NCI-H146 treated with DMSO at 0.1 percent for 48 hours (cell line): ENCODE results near the gene HNRNPA1.
A peak's percentile ranks its signal among the peaks of the same experiment; 100 is the strongest.
"Not testable (repeated sequence)": the region's sequence is repeated elsewhere in the genome, so short reads cannot be mapped to it uniquely, and the experiment has no call there.

Source experiments
- DNase-seq: peaks from one replicate; lab custom pipeline; 2025; ENCODE audit not compliant: unreplicated experiment; lab: John Stamatoyannopoulos, UW

The HNRNPA1 gene

DNA sequence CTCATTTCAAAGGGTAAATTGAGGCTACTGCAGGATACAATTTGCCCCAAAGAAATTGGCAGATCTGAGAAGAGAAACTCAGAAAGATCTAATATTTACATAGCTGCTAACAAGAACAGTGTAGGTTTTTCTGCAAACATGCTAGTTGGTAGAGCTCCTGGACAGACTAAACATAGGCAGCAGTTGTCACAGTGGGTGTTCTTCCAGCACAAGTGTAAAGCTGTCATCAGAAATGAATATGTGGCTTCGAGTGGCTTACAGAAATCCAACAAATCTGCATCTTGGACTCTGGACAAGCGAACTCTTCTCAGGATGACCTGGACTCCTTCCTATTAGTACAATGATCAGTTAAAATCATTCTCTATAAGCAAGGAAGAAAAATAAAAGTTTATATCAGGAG lies 6.5 kb upstream of the HNRNPA1 start:
- peak; percentile 95 for DNase-seq

GRCh38 chr12:54276368-54276767 lies 4.2 kb upstream of the HNRNPA1 start:
- DNase-seq, result no peak

DNA sequence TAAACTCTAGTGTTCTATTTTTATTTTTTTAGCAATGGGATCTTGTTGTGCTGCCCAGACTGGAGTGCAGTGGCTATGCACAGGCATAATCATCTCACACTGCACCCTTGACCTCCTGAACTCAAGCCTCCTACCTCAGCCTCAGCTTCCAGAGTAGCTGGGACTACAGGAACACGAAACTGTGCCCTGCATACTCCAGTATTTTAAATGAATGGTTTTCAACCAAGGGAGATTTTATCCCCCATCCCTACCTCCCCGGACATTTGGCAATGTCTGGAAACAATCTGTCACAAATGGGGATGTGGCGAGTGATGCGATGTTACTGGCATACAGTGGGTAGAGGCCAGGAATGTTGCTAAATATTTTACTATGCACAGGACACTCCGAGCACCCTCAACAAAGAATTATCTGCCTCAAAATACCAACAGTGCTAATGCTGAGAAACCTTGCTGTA lies 2.7 kb upstream of the HNRNPA1 start:
- no peak for DNase-seq

DNA sequence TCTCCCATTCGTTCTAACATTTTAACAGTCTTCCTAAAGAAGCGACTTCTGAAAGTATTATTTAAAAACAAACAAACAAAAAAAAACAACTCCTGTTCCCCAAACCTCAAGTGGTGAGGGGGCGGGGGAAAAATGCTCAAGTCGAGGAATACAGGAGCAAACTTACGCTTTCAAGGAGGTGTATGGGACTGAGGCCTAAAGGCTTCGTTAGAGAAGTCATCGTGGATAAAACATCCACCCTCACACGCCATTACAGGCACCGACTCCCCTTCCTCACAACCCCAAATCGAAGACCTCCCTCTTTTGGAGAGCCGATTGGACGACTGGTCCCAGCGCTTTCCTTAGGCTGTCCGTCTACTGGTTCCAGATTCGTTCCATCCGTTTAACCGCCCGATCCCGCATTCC lies 1.3 kb upstream of the HNRNPA1 start:
- no peak for DNase-seq

GRCh38 chr12:54279632-54280467 lies 676 bp upstream of the HNRNPA1 start, which contains the start of gene CBX5:
CBX5 (minus strand) TSS chr12:54280122; CDS start chr12:54257650, 22,472 bp downstream.
- DNase-seq, result peak; percentile 99

- DNase-seq, result not testable (repeated sequence)
These were observed 724 bp downstream of the HNRNPA1 start for GRCh38 chr12:54281261-54281638.

DNA sequence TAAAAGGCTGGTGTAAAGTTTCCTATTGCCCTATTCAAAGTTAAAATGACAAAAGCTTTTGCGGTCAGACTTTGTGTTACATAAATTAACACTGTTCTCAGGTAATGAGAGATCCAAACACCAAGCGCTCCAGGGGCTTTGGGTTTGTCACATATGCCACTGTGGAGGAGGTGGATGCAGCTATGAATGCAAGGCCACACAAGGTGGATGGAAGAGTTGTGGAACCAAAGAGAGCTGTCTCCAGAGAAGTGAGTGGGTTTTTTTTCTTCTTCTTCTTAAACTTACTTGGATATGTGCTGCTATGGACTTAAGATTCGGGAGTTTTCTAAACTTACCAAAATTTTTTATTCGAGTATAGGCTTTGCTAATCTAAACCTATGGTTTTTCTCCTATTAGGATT lies 1.2 kb downstream of the HNRNPA1 start:
- not testable (repeated sequence) for DNase-seq

DNA sequence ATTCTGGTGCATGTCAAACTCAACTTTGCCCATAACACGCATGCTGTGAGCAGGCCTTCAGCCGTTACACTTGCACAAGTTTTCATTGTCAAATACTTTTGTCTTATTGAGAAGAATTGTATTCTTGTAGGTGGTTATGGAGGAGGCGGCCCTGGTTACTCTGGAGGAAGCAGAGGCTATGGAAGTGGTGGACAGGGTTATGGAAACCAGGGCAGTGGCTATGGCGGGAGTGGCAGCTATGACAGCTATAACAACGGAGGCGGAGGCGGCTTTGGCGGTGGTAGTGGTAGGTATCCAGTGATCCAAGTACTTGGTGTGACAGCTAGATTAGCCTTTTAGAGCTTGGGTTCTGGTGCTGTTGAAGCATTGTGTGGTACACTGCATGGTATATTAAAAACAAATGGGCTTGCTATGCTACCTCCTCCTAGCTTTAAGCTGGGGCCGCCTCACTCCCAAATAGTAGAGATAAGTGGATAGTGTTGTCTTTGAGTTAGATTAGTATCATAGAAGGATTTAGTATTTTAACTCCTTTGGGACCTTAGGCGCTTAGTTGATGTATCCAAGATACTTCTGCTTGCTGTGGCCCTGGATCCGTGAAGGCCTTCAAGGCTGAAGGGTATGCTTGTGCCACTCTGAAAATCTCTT lies 2.5 kb downstream of the HNRNPA1 start:
- no peak for DNase-seq

DNA sequence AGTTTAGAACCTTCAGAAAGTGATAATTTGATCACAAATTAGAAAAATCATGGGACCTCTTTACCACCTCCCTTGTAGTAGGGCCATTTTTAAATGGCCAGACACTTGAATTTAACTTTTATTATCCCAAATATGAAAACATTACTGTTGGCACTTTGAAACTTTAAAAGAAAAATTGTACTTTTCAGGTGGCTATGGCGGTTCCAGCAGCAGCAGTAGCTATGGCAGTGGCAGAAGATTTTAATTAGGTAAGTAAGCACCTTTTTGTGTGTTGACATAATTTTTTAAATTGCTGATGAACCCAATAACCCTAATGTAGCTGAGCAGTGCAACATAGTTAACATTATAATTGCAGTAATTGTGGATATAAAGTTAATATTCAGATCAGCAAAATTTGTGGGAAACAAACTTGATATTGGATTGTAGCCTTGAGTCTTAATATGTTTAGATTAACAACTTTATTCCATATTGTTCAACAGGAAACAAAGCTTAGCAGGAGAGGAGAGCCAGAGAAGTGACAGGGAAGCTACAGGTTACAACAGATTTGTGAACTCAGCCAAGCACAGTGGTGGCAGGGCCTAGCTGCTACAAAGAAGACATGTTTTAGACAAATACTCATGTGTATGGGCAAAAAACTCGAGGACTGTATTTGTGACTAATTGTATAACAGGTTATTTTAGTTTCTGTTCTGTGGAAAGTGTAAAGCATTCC lies 3.7 kb downstream of the HNRNPA1 start:
- DNase-seq, result not testable (repeated sequence)

DNA sequence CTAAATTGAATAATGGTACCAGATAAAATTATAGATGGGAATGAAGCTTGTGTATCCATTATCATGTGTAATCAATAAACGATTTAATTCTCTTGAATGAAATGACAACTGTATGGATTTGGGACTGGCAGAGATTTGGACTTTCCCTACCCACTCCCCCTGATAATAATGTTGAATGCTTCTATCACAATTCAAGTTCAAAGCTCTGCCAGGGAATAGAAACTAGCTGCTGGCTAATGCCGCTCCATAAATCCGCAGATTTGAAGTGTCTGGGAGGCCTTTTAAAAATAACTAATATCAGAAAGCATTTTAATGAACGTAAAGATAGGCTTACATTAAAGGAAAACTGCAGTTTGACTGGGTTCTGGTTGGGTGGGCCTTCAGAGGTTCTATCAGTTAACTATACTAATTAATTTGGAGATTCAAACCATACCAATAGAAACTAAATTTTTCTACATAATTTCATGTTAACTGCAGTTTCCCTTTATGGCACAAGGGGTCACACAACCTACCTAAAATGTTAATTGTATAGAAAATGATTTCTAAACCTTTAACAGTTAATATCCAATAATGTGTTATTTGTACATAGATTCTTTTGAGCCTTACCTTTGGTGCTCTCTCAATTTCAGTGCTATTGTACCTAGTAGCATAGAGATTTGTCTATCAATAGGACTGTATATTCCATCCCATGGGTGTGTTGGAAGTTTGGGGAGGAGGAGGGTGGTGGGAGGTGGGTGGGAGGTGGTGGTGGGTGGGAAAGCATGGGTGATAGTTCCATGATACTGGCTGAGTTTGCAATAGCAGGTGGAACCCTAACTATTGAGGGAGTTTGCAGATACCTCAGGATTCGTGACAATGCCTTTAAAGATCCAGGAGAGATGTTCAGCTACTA lies 4.9 kb downstream of the HNRNPA1 start:
- no peak for DNase-seq

- no peak for DNase-seq
These were observed 5.8 kb downstream of the HNRNPA1 start for GRCh38 chr12:54286042-54287030.

DNA sequence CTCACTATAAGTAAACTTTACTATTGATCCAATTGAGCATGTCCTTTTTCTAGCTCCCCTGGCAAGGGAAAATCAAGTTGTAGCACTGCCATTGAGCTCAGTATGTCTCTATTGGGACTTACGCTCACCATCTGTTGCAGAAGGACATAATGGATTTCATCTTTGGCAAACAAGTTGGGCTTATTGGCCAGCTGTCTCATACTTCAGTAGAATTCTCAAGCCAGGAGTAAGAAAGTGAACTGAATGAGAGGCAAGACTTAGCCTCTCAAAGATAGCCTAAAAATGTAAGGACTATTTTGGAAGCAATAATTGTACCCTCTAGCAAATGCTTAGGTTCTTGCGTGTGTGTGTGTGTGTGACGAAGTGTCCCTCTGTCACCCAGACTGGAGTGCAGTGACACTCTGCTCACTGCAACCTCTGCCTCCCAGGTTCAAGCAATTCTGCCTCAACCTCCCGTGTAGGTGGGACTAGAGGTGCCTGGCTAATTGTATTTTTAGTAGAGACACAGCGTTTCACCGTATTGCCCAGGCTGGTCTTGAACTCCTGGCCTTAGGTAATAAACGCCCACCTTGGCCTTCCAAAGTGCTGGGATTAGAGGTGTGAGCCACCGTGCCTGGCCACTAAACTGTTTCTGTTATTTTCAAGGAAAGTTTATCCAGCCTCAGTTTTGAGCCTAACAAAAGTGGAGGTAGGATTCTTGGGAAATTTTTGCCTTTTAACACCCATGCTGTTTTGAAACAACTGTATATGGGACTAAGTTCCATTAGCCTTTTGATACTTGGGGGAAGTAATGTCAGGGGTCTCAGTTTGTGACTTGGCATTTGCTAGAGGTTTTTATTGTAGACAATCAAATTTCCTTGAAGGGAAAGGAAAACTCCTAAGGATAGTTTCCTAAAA lies 7.0 kb downstream of the HNRNPA1 start:
- DNase-seq, result no peak

- DNase-seq, result no peak
These were observed 11.8 kb downstream of the HNRNPA1 start for GRCh38 chr12:54292083-54292930.

DNA sequence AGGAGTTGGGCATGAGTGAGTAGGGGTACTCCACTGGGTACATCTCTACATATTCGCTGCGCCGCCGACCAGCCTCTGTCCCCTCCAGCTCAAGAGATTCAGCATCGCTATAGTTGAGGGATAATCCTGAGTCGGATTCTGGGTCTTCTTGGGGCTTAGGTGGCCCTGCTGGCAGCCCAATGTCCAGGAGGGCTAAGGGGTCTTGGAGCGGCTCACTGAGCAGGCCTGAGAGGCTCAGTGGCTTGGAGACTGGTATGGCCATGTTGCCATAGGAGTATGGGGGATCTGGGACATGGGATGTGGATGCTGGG lies 12.4 kb downstream of the HNRNPA1 start:
- DNase-seq, result no peak

DNA sequence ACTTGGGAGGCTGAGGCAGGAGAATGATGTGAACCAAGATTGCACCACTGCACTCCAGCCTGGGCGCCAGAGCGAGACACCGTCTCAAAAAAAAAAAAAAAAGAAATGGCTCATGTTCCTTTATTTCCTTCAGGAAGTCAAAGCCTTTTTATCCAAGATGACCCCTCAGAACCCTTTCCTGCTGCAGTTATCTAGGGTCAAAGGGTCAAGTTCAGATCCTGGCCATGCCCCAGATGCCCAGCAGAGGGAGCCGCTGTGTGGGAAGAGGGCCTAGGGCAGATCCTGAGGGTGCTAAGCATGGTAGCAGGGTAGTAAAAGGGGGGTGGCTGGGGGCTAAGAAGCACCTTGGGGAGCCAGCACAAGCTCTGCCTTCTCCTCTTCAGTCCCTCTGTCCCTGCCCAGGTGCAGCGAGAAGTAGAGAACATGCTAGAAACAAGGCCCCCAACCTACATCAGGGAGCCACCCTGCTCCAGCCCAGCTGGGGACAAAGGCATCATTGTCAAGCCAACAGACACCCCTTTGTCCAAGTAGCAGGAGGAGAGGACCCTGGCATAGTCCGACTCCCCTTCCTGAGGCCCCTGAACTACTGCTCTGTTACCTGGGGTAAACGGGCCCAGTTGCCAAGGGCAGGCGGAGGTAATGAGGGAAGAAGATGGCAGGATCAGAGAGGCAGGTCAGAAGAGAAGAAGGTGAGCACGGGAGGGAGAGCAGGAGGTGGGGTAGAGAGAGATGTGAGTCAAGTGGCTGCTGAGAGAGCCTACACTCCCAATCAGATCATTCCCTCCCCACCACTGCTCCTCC lies 13.8 kb downstream of the HNRNPA1 start:
- peak; percentile 61 for DNase-seq

- DNase-seq, result no peak
These were observed 14.5 kb downstream of the HNRNPA1 start for GRCh38 chr12:54294953-54295566.
